ENCODE data around the gene SPACA9. TPM values are rescaled to one million over a fixed set of nuclear protein-coding genes. Genes with fewer than 3 reads are reported as not detected.

Gene SPACA9
- total RNA-seq, 4 donors from 2014 or later, result 9.0 to 14.7 (median 11.7) TPM

DNA sequence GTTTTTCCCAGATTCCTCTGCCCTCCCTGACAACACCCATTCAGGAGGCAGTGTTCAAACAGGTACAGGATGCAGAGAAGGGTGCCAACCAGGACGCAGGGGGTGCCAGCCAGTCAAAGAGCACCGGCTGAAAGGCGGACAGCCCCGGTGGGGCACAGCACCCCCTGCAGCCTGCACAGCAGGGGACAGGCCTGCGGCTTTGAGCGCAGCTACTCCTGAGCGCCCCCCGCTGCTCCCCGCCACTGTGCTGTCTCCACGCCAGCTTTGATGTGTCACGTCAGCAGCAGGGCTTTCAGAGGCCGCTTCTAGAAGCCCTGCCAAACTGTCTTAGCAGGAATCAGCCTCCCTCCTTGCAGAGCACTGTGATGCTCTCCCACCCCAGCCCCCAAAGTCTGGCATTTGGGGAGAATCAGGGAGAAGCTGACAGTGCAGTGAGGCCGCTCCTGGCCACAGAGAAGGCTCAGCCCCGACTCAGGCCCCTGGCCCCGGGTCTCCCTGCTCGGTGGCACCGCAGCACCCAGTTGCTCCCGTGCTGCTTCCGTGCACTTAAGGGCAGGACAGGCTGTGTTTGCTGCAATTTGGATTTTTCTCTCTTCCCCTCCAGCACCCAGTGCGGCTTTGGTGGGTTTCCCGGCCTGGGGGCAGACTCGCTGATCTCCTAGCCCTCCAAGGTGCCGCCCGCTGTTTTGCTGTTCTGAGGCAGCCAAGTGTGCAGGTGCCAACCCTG is 20.9 kb upstream of the SPACA9 start:
- H3K4me3 ChIP-seq (ENCODE audit: low read depth, poor library complexity, severe bottlenecking), result no peak overlapping the region
- TF ChIP-seq POLR2A (IDR thresholded peaks at IDR 0.05), result no peak
- TF ChIP-seq CTCF (IDR thresholded peaks at IDR 0.05), result no peak
- DNase-seq (ENCODE audit: low spot score in 2 of 2), result no peak
- WGBS, 2 donors, result 52 to 56% methylated on average over 16 to 24 of the region's 24 CpGs
- intact Hi-C loops (cut with DNase I; ENCODE audit: low total_unique reads), result no loop called here

DNA sequence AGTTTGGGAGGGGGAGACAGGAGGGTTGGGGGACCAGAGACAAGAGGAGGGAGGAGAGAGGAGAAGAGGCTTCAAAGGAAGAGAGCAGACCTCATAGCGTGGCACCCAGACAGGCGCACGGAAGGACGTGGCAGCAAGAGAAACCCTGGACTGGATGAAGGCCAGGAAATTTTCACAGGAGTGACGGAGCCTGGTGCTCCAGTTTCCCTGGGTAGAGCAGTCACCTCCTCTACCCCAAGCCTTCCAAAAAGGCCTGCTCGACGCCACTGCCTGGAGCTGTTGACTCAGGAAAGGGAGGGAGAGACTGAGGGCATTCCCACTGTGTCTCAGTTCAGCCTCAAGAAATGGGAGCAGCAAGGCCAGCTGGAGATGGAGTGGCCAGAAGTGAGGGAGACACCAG is 19.9 kb upstream of the SPACA9 start:
- WGBS, 2 donors, result 39 to 45% methylated on average over 7 of the region's 7 CpGs
- no peak for TF ChIP-seq CTCF (IDR thresholded peaks at IDR 0.05)
- no peak for TF ChIP-seq POLR2A (IDR thresholded peaks at IDR 0.05)
- no peak overlapping the region for H3K4me3 ChIP-seq (ENCODE audit: low read depth, poor library complexity, severe bottlenecking)
- DNase-seq (ENCODE audit: low spot score in 2 of 2), result no peak
- intact Hi-C loops (cut with DNase I; ENCODE audit: low total_unique reads), result no loop called here

- 90 to 100% methylated on average over 3 of the region's 3 CpGs for WGBS, 2 donors
- H3K4me3 ChIP-seq (ENCODE audit: low read depth, poor library complexity, severe bottlenecking), result no peak overlapping the region
- DNase-seq (ENCODE audit: low spot score in 2 of 2), result no peak
- TF ChIP-seq POLR2A (IDR thresholded peaks at IDR 0.05) (no peak), CTCF (IDR thresholded peaks at IDR 0.05) (no peak)
- intact Hi-C loops (cut with DNase I; ENCODE audit: low total_unique reads), result no loop called here
Observed at GRCh38 chr9:132861666-132862065, 17.0 kb upstream of the SPACA9 start.

DNA sequence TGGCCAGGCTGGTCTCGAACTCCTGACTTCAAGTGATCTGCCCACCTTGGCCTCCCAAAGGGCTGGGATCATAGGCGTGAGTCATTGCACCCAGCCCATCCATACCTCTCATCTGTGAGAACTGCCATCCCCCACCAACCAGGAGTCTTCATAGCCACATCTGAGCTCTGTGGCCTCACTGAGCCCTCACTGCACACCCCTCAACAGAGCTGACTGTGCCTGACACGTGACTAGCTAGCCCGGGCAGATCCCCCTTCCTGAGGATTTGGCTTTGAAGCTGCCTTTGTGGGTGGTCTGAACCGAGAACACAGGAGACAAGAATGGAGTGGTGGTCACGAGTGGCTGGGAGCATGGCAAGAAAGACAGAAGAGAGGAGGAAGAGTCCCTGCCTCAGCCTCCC is 16.2 kb upstream of the SPACA9 start:
- intact Hi-C loops (cut with DNase I; ENCODE audit: low total_unique reads), result no loop called here
- no peak overlapping the region for H3K4me3 ChIP-seq (ENCODE audit: low read depth, poor library complexity, severe bottlenecking)
- DNase-seq (ENCODE audit: low spot score in 2 of 2), result no peak
- 73 to 79% methylated on average over 6 of the region's 6 CpGs for WGBS, 2 donors
- TF ChIP-seq CTCF (IDR thresholded peaks at IDR 0.05) (no peak), POLR2A (IDR thresholded peaks at IDR 0.05) (no peak)

DNA sequence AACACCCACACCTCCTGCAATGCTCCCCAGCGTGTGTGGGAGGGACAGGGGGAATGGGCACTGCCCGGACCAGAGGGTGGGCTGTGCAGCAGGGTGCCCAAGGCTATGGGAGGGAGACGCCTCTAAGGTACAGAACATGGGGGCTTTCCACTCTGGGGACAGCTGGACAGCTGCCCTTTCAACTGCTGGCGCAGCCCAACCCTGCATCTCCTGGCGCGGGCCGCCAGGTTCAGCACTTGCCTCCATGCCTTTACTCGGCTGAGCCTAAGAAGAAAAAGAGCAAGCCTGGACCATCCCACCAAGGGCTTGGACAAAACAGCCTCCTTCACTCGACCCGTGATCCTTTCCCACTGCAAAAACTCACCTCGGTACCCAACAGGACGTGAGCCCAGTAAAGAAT is 15.6 kb upstream of the SPACA9 start:
- TF ChIP-seq POLR2A (IDR thresholded peaks at IDR 0.05) (no peak), CTCF (IDR thresholded peaks at IDR 0.05) (no peak)
- WGBS, 2 donors, result 84 to 90% methylated on average over 12 of the region's 12 CpGs
- intact Hi-C loops (cut with DNase I; ENCODE audit: low total_unique reads), result no loop called here
- DNase-seq (ENCODE audit: low spot score in 2 of 2), result no peak
- H3K4me3 ChIP-seq (ENCODE audit: low read depth, poor library complexity, severe bottlenecking), result no peak overlapping the region

- intact Hi-C loops (cut with DNase I; ENCODE audit: low total_unique reads), result no loop called here
- TF ChIP-seq POLR2A (IDR thresholded peaks at IDR 0.05) (no peak), CTCF (IDR thresholded peaks at IDR 0.05) (no peak)
- WGBS, 2 donors, result 68 to 83% methylated on average over 2 of the region's 2 CpGs
- no peak for DNase-seq (ENCODE audit: low spot score in 2 of 2)
- H3K4me3 ChIP-seq (ENCODE audit: low read depth, poor library complexity, severe bottlenecking), result no peak overlapping the region
Observed at GRCh38 chr9:132864277-132864676, 14.4 kb upstream of the SPACA9 start.
